ENCODE measurements around the gene NINL.
"Not testable (repeated sequence)": the region's sequence is repeated elsewhere in the genome, so short reads cannot be mapped to it uniquely, and the experiment has no call there.

NINL gene

DNA sequence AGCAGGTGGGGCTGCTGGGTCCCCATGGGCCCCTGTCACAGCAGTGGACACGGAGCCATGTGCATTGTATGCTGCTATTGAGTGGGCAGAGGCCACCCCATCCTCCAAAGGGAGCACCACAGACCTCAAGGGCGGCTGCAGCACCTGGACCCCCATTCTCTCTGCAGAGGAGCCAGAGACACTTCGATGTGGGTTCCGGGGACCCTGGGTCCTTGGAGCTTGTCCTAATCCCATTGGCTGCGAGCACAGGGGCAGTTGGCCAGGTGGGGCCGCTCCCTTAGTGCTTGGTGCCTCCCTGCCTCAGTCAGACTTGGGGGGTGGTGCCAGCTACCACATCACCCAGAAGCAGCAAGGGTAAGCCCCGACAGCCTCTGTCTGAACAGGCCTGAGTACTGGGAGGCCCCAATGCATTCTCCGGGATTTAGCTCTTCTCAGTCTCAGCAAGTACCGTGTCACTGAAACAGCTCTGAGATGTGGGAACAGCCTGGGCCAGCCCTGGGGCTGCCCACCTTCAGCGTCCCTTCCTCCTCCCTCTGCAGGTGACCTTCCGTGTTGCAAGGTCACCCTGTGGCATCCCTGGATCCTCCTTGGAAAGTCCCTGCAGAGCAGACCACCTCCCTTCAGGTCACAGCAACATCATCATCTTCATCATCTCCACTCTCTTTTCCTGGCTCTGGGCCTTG, 104.0 kb downstream of the NINL start:
- no peak for DNase-seq

GRCh38 chr20:25480797-25481196, 104.5 kb downstream of the NINL start:
- DNase-seq: no peak

DNA sequence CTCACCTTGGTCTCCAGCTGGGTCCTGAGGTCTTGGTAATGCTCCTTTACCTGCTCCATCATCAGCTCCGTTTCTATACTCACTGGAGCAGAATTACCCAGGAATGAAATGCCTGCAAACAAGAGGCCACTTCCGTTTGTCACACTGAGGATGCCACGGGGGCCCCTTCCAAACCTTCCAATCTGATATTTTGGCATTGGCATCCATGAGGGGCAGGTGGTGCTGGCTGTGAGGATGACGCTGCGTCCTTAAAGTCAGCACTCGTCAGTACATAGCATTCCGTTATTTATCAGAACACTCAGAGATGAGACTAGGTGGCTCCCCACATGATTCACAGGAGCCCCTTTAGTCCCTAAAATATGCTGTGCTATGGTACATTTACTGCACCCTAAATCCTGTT, 105.2 kb downstream of the NINL start:
- DNase-seq: no peak

GRCh38 chr20:25479638-25480037, 105.7 kb downstream of the NINL start:
- DNase-seq: no peak

DNA sequence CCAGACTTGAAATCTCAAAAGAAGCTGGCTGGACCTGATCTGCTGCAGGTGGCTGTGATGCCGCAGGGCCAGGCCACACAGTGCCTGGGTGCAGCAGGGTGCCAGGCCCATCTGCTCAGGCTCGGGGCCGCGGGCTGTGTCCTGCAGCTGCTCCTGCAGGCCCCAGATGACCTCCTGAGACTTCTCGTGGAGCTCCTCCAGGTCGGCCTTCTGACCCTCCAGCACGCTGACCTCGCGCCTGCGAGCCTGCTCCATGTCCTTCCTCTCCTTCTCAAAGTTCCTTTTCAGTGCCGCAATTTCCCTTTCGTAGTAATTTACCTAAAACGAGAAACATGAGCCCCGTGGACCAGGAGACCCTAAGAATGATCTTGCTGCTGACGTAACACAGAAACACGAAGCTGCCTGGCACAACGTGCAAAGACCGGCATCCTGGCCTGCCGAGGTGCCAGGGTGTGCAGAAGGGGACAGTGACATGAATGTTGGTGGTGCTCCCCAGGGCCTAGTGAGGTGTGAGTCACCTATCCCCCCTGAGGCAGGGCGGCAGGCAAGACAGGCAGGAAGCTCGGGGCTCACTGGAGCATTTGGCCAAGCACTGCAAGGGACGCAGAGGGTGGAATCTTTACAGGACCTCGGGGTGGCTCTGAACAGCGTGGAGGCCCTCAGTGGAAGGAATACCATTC, 106.3 kb downstream of the NINL start:
- DNase-seq: no peak

DNA sequence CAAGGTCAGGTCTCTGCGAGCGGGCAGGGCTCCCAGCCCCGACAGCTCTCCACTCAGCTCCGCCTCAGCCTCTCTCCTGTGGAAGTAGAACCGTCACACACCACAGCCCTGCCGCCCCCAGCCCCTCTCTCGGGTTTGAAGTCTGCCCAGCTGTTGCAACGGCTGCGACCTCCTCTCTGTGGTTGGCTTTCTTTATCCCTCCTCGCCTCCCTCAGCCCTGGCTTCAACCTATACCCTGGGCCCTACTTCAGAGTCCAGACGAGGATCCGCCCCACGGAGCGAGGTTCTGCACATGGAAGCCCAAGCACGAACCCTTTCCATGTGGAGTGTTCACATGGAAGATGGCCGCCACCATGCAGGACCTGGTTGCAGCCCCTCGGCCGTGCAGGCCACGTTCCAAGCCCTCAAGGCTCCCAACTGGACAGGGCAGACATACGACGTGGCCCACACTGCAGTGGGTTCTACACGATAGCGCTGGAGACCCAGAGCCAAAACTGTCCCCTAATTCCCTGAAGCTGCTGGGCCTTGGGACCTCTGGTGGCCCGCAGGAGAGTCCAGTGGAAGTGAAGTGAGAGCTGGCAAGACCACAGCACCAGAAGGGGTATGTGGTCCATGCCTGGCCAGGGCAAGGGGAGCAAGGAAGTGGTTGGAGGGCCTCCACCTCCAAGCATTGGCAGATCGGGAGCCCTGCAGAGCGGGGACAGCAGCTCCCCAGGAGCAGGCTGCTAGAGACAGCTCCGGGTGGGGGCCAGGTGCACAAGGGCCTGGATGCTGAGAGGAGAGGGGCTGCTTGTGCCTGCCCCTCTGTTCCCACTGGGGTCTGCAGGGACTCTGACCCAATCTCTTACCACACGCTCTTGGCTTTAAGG, 108.1 kb downstream of the NINL start:
- DNase-seq: no peak

DNA sequence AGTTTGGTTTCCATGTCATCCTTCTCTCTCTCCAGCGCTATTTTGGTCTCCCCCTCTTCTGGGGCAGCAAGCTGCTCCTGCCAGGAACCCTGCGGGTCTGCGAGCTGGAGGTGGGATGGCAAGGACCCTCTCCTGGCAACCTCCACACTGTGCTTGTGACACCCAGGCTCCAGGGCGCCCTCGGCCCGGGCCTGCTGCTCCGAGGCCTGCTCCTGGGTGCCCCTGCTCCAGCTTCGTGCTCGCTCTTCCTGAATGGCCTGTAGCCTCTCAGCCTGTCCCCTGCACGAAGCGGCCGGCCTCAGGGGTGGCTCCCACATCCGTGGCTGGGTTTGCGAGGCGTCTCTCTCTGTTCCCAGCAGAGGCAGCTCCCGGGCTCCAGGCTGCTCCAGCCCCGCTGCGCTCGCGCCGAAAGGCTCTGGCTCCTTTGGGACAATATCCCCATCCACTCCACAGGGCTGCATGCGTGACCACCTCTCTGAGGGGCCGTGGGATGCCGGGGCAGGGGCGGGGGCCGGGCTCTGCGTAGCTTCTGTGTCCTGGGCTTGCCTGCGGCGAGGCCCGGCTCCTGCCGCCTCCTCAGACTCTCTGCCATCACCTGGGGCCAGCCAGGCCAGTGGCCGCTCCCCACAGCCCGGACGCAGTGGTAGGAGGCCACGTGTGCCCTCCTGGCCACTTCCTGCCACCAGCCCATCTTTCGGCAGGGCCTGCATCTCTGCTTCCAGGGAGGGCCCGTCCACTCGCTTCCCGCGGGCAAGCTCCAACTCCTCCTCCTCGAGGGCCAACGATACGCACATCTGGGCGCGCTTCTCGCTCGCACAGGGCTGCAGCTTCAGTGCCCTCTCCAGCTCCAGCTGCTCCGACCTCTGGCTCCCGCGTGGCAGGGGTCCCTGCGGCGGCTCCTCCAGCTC, 109.0 kb downstream of the NINL start:
- no peak for DNase-seq

DNA sequence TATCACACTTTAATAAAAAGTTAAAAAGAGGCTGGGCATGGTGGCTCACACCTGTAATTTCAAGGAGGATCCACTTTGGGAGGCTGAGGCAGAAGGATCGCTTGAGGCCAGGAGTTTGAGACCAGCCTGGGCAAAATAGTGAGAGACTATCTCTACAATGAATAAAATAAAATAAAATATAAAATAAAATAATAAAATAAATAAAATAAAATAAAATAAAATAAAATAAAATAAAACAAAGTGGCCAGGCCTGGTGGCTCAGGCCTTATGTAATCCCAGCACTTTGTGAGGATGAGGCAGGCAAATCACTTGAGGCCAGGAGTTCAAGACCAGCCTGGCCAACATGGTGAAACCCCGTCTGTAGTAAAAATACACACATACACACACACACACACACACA, 112.0 kb downstream of the NINL start:
- DNase-seq: not testable (repeated sequence)

DNA sequence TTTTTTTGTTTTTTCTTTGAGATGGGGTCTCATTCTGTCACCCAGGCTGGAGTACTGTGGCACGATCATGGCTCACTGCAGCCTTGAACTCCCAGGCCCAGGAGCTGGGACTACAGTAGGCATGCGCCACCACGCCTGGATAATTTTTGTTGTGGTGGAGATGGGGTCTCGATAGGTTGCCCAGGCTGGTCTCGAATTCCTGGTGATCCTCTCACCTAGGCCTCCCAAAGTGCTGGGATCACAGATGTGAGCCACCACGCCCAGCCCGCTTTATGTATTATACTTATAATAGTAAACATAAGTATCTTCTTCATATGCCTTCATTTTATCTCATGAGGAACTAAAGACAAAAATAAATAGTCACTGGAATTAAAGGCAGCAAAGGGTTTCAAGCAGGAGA, 114.3 kb downstream of the NINL start:
- no peak for DNase-seq

GRCh38 chr20:25470045-25470444, 115.3 kb downstream of the NINL start:
- no peak for DNase-seq

DNA sequence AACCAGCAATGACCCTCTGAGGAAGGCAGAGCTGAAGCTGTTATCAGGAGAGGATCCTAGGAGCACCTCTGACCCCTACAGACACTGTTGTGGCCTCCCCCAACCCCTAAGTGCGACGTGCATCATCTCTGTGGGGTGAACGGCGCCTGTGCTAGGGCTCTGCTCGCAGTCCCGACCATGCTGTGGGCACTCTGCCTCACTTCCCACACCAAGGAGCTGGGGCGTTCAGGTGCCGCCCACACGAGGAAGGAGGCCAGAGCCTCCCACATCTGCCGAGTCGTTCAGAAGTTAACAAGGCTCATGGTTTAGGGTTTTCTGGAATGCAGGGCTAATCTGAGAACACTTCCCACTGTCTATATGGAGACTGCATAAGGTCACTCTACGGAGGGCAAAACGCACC, 115.8 kb downstream of the NINL start:
- DNase-seq: no peak

- no peak for DNase-seq
Measured at GRCh38 chr20:25468126-25469075, 116.9 kb downstream of the NINL start.

- DNase-seq: no peak
Measured at GRCh38 chr20:25467441-25467840, 117.9 kb downstream of the NINL start.

DNA sequence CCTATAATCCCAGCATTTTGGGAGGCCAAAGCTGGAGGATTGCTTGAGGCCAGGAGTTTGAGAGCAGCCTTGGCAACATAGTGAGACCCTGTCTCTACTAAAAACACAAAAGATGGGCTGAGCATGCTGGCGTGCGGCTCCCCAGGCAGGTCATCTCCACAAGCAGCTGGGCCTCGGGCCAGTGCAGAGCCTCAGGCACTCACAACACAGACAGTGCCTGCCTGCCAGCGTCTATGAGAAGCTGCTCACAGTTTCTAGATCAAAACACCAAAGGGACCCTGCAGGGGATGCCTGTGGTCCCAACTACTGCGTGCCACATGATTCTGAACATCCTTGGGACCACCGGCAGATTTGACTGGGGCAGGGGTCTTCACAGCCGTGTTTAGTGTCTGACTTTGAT, 118.5 kb downstream of the NINL start:
- DNase-seq: no peak

DNA sequence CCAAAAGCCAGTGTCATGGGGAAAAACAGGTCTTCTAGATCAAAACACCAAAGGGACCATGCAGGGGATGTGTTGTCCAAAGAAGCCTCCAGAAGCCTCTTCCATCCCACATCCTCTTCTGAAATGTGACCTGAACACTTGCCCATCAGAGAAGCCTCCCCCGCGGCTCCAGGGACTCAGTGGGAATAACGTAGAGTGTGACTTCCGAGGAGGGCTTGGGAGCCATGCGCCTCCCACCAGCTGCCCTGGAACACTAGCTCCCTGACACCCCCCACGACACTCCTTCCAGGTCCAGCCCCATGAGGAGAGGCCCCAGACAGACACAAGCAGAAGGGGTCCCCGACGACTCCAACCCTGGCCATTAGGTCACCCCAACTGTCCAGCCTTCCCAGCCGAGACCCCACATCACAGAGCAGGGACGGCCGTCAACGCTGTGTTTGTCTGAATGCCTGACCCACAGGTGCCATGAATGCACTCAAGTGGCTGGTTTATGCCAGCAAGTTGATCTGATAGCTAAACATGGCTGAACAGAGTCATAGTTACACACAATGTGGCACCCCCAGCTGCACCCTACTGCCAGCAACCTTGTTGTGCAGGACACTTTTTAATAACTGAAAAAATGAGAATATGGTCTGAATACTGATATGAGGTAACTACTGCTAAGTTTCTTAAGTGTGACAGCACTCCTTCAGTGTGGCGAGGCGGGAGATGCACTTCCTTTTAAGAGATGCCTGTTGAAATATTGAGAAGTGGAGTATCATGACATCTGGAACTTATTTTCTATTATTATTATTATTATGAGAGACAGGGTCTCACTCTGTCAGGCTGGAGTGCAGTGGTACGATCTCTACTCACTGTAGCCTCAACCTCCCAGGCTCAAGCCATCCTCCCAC, 119.8 kb downstream of the NINL start:
- peak; percentile 44 for DNase-seq

- DNase-seq: peak; percentile 17
Measured at GRCh38 chr20:25464501-25465242, 120.7 kb downstream of the NINL start.

DNA sequence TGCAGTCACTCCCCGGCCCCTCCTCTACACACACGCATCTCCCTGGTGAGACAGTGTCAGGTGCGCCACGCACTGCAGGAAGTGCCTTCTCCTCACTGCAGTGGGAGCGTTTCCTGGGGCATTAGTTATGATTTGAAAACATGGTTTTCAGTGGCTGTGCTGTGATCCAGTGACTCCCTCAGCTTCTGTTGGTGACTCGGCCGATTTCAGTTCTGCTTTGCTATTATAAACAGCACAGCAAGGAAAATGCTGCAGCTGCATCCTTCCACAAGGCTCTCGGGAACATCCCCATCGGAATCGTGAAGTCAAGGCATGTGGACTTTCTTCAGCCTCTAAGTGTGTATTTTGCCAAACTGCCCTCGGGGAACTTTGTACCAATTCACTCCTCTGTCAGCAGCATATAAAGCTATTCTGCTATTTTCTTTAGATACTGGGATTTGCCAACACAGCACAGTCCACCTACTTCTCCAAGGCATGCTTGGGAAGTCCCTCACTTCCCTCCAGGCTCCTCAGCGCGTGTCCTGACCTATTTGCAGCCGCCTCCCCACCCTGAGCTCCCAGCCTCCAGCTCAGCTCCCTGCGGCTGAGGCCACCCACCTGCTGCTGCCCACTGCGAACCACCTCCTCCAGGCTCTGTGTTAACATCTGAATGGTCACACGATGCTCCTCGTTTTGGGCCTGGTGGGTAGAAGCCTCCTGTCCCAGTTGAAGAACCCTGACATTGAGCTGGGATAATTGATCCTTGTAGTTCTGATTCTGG, 123.4 kb downstream of the NINL start:
- peak; percentile 89 for DNase-seq

DNA sequence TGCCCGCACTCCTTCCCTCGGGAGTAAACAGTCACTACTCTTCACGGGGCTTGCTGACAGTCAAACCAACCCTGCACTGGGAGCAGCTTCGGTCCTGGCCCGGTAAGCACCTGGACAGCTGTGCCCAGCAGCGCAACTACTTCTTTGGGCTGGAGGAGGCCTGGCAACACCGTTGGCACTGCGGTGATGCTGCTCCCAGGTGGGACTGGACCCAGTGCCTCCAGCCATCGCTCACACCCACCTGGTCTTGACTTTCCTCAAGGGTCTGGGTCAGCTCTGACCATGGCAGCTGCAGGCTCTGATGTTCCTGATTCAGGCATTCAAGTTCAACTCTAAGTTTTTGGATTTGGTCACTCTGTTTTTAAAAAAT, 124.1 kb downstream of the NINL start:
- no peak for DNase-seq

Measured in inflammatory macrophage treated with lipopolysaccharide for 4 hours (primary cell).